Measurements from ENCODE around the gene NFATC4.
"Not testable (repeated sequence)": the region's sequence is repeated elsewhere in the genome, so short reads cannot be mapped to it uniquely, and the experiment has no call there.

The NFATC4 gene

GRCh38 chr14:24327303-24327702, 40.7 kb upstream of the NFATC4 start:
- H3K27ac ChIP-seq = no peak overlapping the region
- no peak for TF ChIP-seq CTCF (conservative IDR thresholded peaks at IDR 0.05)

GRCh38 chr14:24327914-24328313, 40.1 kb upstream of the NFATC4 start:
- H3K27ac ChIP-seq = not testable (repeated sequence)
- peak; percentile 76 for TF ChIP-seq CTCF (conservative IDR thresholded peaks at IDR 0.05)

- no peak overlapping the region for H3K27ac ChIP-seq
- no peak for TF ChIP-seq CTCF (conservative IDR thresholded peaks at IDR 0.05)
Observed at GRCh38 chr14:24329073-24329663, 38.8 kb upstream of the NFATC4 start.

GRCh38 chr14:24329736-24330135, 38.2 kb upstream of the NFATC4 start:
- TF ChIP-seq CTCF (conservative IDR thresholded peaks at IDR 0.05) = no peak
- H3K27ac ChIP-seq = no peak overlapping the region

- TF ChIP-seq CTCF (conservative IDR thresholded peaks at IDR 0.05) = no peak
Observed at GRCh38 chr14:24330973-24331674, 36.9 kb upstream of the NFATC4 start.

GRCh38 chr14:24331731-24332267, 36.2 kb upstream of the NFATC4 start:
- no peak overlapping the region for H3K27ac ChIP-seq
- TF ChIP-seq CTCF (conservative IDR thresholded peaks at IDR 0.05) = no peak

More at GRCh38 chr14:24330973-24331674, 36.9 kb upstream of the NFATC4 start:
- H3K27ac ChIP-seq = no peak overlapping the region

- peak; percentile 67 for TF ChIP-seq CTCF (conservative IDR thresholded peaks at IDR 0.05)
- no peak overlapping the region for H3K27ac ChIP-seq
Observed at GRCh38 chr14:24332268-24332993, 35.6 kb upstream of the NFATC4 start.
